GM23248 (cell line): Measurements from ENCODE around the gene CEP192.

Experiments
- EZH2 ChIP-seq: fragments of 200-600 bp; sonication (generic); IDR thresholded peaks from 2 replicates; pipeline ENCODE4 v1.6.1; 2018; ENCODE audit warnings: antibody characterized with exemption, mild to moderate bottlenecking; ENCODE audit not compliant: insufficient read depth, poor library complexity, severe bottlenecking
- EZH2phosphoT487 ChIP-seq: fragments of 200-600 bp; sonication (generic); IDR thresholded peaks from 2 replicates; pipeline ENCODE4 v1.6.1; 2018; ENCODE audit warnings: antibody characterized with exemption, moderate library complexity, mild to moderate bottlenecking, low read depth; ENCODE audit not compliant: insufficient read depth

GRCh38 chr18:12960395-12960794, 30.8 kb upstream of the CEP192 start:
- TF ChIP-seq EZH2 (no peak), EZH2phosphoT487 (no peak)
